SK-N-SH treated with all-trans-retinoic acid at 6 μM for 48 hours (cell line): ENCODE results near the gene LLGL2.

ENCODE experiments used
- ATAC-seq: fragments of 200-7000 bp; cut with Tn5 transposase; 3 replicates; pipeline ENCODE4 v1.9.1; 2020; ENCODE audit warnings: mild to moderate bottlenecking, moderate library complexity
- ARNTL ChIP-seq: fragments of 450-650 bp; formaldehyde crosslinking; IDR thresholded peaks from 2 replicates; pipeline ENCODE4 v1.5.0; 2020; ENCODE audit warnings: low read depth, mild to moderate bottlenecking, moderate library complexity, borderline replicate concordance
- BACH2 ChIP-seq: fragments of 250-450 bp; sonication (Bioruptor Pico); IDR thresholded peaks from 2 replicates; pipeline ENCODE4 v1.9.0; 2021; ENCODE audit warnings: mild to moderate bottlenecking, borderline replicate concordance
- CREB5 ChIP-seq: fragments of 250-450 bp; sonication (Bioruptor Pico); IDR thresholded peaks from 2 replicates; pipeline ENCODE4 v1.5.1; 2020; ENCODE audit warnings: low read depth, mild to moderate bottlenecking, moderate library complexity
- CSDC2 ChIP-seq: fragments of 250-450 bp; sonication (Bioruptor Pico); IDR thresholded peaks from 2 replicates; pipeline ENCODE4 v1.5.0; 2020; ENCODE audit warnings: mild to moderate bottlenecking, moderate library complexity
- CSRNP3 ChIP-seq: fragments of 250-450 bp; sonication (Bioruptor Pico); IDR thresholded peaks from 2 replicates; pipeline ENCODE4 v1.5.1; 2021; ENCODE audit warnings: mild to moderate bottlenecking, moderate library complexity
- ESRRG ChIP-seq: fragments of 250-450 bp; sonication (Bioruptor Pico); IDR thresholded peaks from 2 replicates; pipeline ENCODE4 v1.6.1; 2021; ENCODE audit warnings: mild to moderate bottlenecking
- GLIS3 ChIP-seq: fragments of 250-450 bp; sonication (Bioruptor Pico); IDR thresholded peaks from 2 replicates; pipeline ENCODE4 v1.5.0; 2020; ENCODE audit warnings: mild to moderate bottlenecking, moderate library complexity
- ISL1 ChIP-seq: fragments of 250-450 bp; sonication (Bioruptor Pico); IDR thresholded peaks from 2 replicates; pipeline ENCODE4 v2.1.2; 2022; ENCODE audit warnings: mild to moderate bottlenecking, moderate library complexity
- OSR1 ChIP-seq: fragments of 250-450 bp; sonication (Bioruptor Pico); IDR thresholded peaks from 2 replicates; pipeline ENCODE4 v1.8.0; 2022; ENCODE audit warnings: moderate library complexity, mild to moderate bottlenecking, inconsistent platforms
- PATZ1 ChIP-seq: fragments of 250-450 bp; sonication (Bioruptor Pico); IDR thresholded peaks from 2 replicates; pipeline ENCODE4 v1.8.0; 2020; ENCODE audit warnings: mild to moderate bottlenecking, moderate library complexity, borderline replicate concordance
- PPARA ChIP-seq: fragments of 250-450 bp; sonication (Bioruptor Pico); IDR thresholded peaks from 2 replicates; pipeline ENCODE4 v1.5.0; 2020; ENCODE audit warnings: mild to moderate bottlenecking, borderline replicate concordance
- RARB ChIP-seq: fragments of 250-450 bp; sonication (Bioruptor Pico); IDR thresholded peaks from 2 replicates; pipeline ENCODE4 v1.8.0; 2021; ENCODE audit warnings: mild to moderate bottlenecking, moderate library complexity
- SNAI2 ChIP-seq: fragments of 250-450 bp; sonication (Bioruptor Pico); IDR thresholded peaks from 2 replicates; pipeline ENCODE4 v1.5.0; 2020; ENCODE audit warnings: mild to moderate bottlenecking, moderate library complexity
- TCF4 ChIP-seq: fragments of 250-450 bp; sonication (Bioruptor Pico); IDR thresholded peaks from 2 replicates; pipeline ENCODE4 v1.8.0; 2021; ENCODE audit warnings: mild to moderate bottlenecking, moderate library complexity, borderline replicate concordance
- TOX ChIP-seq: fragments of 250-450 bp; sonication (Bioruptor Pico); IDR thresholded peaks from 2 replicates; pipeline ENCODE4 v1.8.0; 2021; ENCODE audit warnings: mild to moderate bottlenecking, moderate library complexity, borderline replicate concordance
- TSHZ2 ChIP-seq: fragments of 250-450 bp; sonication (Bioruptor Pico); IDR thresholded peaks from 2 replicates; pipeline ENCODE4 v1.5.0; 2020; ENCODE audit warnings: mild to moderate bottlenecking, moderate library complexity
- ZC3H10 ChIP-seq: fragments of 250-450 bp; sonication (Bioruptor Pico); IDR thresholded peaks from 2 replicates; pipeline ENCODE4 v1.5.1; 2021; ENCODE audit warnings: mild to moderate bottlenecking, moderate library complexity
- ZFP3 ChIP-seq: fragments of 250-450 bp; sonication (Bioruptor Pico); IDR thresholded peaks from 2 replicates; pipeline ENCODE4 v1.5.0; 2020; ENCODE audit warnings: mild to moderate bottlenecking, moderate library complexity
- ZNF565 ChIP-seq: fragments of 450-650 bp; formaldehyde crosslinking; conservative IDR thresholded peaks from 2 replicates; pipeline ENCODE4 v1.5.0; 2020; ENCODE audit warnings: low read depth, mild to moderate bottlenecking, moderate library complexity
- ZNF70 ChIP-seq: fragments of 450-650 bp; formaldehyde crosslinking; IDR thresholded peaks from 2 replicates; pipeline ENCODE4 v1.5.0; 2020; ENCODE audit warnings: mild to moderate bottlenecking, moderate library complexity
- ZNF8 ChIP-seq: fragments of 450-650 bp; formaldehyde crosslinking; IDR thresholded peaks from 2 replicates; pipeline ENCODE4 v1.5.0; 2020; ENCODE audit warnings: mild to moderate bottlenecking, moderate library complexity

Gene LLGL2

GRCh38 chr17:75488693-75489510 is 36.6 kb upstream of the LLGL2 start:
- no peak for TF ChIP-seq CSDC2 (CRISPR knock-in tag)
- no peak for TF ChIP-seq ZNF8 (CRISPR knock-in tag)
- no peak for TF ChIP-seq TCF4 (CRISPR knock-in tag)
- TF ChIP-seq TOX (CRISPR knock-in tag): no peak
- no peak for TF ChIP-seq OSR1 (CRISPR knock-in tag)
- no peak for TF ChIP-seq PPARA
- no peak for TF ChIP-seq PATZ1
- TF ChIP-seq CREB5 (CRISPR knock-in tag): no peak
- TF ChIP-seq ZNF70: no peak
- no peak for TF ChIP-seq ZFP3
- TF ChIP-seq ARNTL (CRISPR knock-in tag): no peak
- no peak for TF ChIP-seq TSHZ2 (CRISPR knock-in tag)
- TF ChIP-seq CSRNP3 (CRISPR knock-in tag): no peak
- no peak for TF ChIP-seq GLIS3
- TF ChIP-seq BACH2 (CRISPR knock-in tag): no peak
- TF ChIP-seq SNAI2 (CRISPR knock-in tag): no peak
- TF ChIP-seq ESRRG: no peak
- TF ChIP-seq ZNF565 (CRISPR knock-in tag): no peak
- no peak for ATAC-seq

- TF ChIP-seq BACH2 (CRISPR knock-in tag) (no peak), ZNF565 (CRISPR knock-in tag) (no peak), ZC3H10 (CRISPR knock-in tag) (no peak), TOX (CRISPR knock-in tag) (no peak), ARNTL (CRISPR knock-in tag) (no peak)
- TF ChIP-seq, all 23 proteins: peak for 0
- no peak for ATAC-seq
These were observed 36.0 kb upstream of the LLGL2 start for GRCh38 chr17:75489511-75489955.

- no peak for TF ChIP-seq RARB
- TF ChIP-seq CSRNP3 (CRISPR knock-in tag): no peak
- no peak for TF ChIP-seq ARNTL (CRISPR knock-in tag)
- TF ChIP-seq TCF4 (CRISPR knock-in tag): no peak
- TF ChIP-seq OSR1 (CRISPR knock-in tag): no peak
- no peak for TF ChIP-seq ZC3H10 (CRISPR knock-in tag)
- TF ChIP-seq GLIS3: no peak
- no peak for TF ChIP-seq ZFP3
- TF ChIP-seq ZNF565 (CRISPR knock-in tag): no peak
- no peak for TF ChIP-seq CREB5 (CRISPR knock-in tag)
- no peak for TF ChIP-seq BACH2 (CRISPR knock-in tag)
- no peak for TF ChIP-seq ISL1 (CRISPR knock-in tag)
- no peak for TF ChIP-seq TOX (CRISPR knock-in tag)
- no peak for TF ChIP-seq ESRRG
- no peak for TF ChIP-seq TSHZ2 (CRISPR knock-in tag)
- no peak for TF ChIP-seq CSDC2 (CRISPR knock-in tag)
- TF ChIP-seq SNAI2 (CRISPR knock-in tag): no peak
- no peak for ATAC-seq
These were observed 35.2 kb upstream of the LLGL2 start for GRCh38 chr17:75490173-75490743.
